T follicular helper cell (primary cell): ENCODE data around the gene PROCR.
"Not testable (repeated sequence)": the region's sequence is repeated elsewhere in the genome, so short reads cannot be mapped to it uniquely, and the experiment has no call there.

Experiments
- DNase-seq: peaks from one replicate; pipeline ENCODE4 v3.0.0-alpha.2; 2020; ENCODE audit warnings: low read depth

PROCR gene

DNA sequence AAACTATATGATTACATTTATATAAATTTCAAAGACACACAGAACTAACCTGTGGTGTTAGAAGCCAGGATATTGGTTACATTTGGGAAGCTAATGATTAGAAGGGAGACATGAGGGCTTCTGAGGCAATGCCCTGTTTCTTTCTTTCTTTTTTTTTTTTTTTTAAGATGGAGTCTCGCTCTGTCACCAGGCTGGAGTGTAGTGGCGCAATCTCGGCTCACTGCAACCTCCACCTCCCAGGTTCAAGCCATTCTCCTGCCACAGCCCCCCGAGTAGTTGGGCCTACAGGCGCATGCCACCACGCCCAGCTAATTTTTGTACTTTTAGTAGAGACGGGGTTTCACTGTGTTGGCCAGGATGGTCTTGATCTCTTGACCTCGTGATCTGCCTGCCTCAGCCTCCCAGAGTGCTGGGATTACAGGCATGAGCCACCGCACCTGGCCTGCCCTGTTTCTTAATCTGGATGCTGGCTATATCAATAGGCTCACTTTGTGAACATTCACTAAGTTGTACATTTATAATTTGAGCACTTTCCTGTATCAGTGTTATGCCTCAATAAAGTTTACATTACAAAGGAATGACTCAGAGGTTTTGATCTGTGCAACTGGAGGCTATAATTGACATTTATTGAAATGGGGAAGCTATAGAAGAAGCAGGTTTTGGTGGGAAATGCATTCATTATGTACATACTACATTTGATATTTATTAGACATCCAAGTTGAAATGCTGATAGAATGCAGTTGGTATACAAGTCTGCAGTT, 21.3 kb downstream of the PROCR start:
- DNase-seq = not testable (repeated sequence)

DNA sequence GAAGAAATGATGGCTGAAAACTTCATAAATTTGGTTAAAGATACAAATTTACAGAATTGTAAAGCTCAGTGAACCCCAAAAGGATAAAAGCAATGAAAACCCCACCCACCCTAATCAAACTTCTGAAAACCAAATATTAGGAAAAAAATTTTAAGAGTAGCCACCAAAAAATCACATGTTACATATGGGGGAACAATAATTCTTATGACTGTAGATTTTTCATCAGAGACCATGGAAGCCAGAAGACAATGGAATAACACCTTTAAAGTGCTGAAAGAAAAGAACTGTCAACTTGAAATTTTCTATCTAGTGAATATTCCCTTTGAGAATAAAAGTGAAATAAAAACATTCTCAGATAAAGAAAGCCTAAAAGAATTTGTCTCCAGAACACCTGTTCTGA, 24.4 kb downstream of the PROCR start:
- DNase-seq = no peak

DNA sequence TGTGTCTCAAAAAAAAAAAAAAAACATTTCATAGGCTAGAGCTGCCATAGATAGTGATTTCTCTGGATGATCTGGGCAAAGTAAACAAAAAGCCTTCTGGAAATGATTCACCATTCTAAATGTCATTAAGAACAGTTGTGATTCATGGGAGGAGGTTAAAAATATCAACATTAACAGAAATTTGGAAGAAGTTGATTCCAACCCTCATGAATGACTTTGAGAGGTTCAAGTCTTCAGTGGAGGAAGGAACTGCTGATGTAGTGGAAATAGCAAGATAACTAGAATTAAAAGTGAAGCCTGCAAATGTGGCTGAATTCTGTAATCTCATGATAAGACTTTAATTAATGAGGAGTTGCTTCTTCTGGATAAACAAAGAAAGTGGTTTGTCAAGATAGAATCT, 27.9 kb downstream of the PROCR start:
- no peak for DNase-seq

DNA sequence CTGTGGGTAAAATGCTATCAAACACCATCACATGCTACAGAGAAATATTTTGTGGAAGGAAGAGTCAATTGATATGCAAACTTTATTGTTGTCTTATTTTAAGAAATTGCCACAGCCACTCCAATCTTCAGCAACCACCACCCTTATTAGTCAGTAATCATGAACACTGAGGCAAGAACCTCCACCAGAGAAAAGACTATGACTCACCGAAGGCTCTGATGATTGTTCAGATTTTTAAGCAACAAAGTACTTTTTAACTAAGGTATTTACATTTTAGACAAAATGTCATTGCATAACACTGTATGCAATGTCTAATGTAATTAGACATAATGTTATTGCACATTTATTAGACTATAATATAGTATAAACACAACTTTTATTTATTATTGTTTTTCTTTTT, 28.4 kb downstream of the PROCR start:
- no peak for DNase-seq

DNA sequence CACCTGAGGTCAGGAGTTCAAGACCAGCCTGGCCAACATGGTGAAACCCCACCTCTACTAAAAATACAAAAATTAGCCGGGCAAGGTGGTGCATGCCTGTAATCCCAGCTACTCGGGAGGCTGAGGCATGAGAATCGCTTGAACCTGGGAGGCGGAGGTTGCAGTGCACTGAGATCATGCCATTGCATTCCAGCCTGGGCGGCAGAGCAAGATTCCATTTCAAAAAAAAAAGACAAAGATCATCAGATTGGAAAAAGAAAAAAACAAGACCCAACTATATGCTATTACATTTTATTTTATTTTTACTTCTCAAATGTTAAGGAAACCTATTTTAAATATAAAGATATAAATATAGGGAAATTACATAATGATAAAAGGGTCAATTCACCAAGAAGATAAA, 29.6 kb downstream of the PROCR start:
- DNase-seq = not testable (repeated sequence)

DNA sequence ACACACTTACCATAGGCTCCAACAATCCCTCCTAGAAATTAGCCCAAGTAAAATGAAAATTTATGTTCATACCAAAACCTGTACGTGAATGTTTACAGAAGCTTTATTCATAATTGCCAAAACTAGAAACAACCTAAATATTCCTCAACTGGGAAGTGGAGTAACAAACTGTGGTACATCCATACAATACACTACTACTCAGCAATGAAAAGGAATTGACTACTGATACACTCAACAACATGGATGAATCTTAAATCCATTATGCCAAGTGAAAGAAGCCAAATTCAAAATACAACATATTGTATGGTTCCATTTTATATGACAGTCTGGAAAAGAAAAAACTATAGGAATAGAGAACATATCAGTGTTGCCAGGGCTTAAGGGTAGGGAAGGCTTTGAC, 34.9 kb downstream of the PROCR start:
- DNase-seq = no peak

DNA sequence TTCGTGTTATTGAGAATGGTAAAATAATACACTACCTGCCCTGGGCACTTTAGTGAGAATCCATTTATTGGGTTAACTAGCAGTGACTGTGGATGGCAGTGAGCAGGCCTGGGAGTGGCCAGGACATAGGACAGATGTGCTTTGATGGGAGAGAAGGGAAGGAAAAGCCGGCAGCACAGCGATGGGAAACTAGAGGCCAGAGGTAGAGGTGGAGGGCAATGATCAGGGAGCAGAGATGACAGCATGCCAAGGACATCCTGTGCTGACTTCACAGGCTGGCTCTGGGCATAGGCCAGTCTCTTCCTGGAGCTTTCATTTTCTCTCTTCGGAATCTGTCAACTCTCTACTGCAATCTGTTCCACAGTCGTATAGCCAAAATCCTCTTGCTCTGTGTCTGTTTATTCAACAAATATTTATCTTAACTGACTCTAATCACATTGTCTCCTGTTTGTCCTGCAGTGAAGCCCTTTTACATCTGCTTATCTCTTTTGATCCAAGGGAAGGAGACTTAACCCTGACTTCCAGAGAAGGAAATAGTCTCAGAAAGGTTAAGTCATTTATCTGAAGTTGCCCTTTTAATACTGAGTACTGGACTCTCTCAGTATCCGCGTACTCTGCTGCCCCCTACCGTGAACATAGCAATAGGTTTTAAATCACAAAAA, 36.2 kb downstream of the PROCR start:
- DNase-seq = peak; percentile 66

DNA sequence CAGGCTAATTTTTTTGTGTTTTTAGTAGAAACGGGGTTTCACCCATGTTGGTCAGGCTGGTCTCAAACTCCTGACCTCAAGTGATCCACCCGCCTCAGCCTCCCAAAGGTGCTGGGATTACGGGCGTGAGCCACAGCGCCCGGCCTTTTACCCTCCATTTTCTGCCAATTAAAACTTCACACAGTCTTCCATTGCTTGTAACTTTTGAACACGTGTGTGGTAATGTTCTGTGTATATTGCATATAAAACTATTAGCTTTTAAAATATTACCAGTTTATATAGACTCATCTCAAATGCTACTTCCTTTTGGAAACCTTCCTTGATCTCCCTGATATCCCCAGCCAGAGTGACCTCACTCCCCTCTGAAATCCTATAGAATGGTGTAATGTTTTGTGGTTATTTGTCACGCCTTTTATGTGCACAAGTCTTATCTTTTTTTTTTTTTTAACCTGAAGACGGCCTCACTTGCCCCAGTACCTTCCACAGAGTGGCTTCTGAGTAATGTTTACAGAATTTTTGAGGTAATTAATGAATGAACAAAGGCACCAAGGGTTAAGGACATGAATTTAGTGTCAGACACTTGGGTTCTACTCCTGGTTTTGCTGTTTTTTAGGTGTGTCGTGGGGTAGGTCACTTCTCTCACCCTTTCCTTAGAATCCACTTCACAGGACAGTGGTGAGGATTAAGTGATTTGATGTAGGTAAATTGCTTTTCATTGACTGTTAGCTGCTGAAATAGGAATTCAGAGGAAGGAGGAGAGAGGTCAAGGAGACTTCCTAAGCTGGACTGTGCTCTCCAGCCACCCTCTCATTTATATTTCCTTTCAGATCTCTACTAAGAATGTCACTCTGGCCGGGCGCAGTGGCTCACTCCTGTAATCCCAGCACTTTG, 43.4 kb downstream of the PROCR start:
- DNase-seq = no peak

DNA sequence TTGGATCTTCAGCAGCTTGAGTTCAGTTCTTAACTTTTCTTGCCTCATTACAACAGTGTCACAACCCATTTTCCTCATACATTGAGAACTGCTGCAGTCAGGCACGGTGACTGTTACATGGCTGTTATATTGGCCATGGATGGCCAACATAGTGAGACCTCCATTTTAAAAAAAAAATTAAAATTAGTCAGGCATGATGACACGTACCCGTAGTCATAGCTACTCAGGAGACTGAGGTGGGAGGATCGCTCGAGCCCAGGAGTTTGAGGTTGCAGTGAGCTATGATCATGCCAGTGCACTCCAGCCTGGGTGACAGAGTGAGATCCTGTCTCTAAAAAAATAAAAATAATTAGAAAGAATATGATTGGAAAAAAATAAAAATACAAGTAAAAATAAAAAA, 44.7 kb downstream of the PROCR start:
- DNase-seq = no peak

DNA sequence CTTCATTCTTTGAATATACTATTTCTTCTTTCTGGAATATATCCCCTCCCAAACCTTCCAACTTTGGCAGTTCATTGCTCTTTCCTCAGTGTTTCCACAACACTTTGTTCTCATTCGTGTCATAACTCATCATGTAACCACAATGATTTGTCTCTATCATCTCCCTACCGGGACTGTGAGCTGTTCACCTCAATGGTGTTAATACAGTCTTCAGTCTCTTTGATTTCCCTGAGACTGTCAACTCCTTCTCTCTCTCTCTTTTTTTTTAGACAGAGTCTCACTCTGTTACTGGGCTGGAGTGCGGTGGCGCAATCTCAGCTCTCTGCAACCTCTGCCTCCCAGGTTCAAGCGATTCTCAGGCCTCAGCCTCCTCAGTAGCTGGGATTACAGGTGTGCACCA, 52.1 kb downstream of the PROCR start:
- DNase-seq = no peak

DNA sequence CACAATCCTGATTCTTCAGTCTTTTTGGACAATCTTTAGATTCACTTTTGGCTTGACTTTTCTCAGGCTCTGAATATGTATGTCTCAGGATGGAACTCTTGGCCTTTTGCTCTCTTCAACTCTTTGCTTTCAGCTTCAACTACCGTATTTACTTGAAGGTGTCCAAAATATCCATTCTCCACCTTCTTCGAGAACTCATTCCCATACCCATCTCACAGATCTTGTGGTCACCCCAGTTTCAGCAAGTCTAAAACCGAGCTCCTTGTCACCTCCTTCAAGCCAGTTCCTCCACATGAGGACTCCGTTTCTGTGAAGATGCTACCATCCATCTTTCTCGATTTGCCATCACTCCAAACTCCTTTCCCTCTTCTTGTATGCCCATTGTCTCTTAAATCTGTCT, 52.7 kb downstream of the PROCR start:
- DNase-seq = no peak

DNA sequence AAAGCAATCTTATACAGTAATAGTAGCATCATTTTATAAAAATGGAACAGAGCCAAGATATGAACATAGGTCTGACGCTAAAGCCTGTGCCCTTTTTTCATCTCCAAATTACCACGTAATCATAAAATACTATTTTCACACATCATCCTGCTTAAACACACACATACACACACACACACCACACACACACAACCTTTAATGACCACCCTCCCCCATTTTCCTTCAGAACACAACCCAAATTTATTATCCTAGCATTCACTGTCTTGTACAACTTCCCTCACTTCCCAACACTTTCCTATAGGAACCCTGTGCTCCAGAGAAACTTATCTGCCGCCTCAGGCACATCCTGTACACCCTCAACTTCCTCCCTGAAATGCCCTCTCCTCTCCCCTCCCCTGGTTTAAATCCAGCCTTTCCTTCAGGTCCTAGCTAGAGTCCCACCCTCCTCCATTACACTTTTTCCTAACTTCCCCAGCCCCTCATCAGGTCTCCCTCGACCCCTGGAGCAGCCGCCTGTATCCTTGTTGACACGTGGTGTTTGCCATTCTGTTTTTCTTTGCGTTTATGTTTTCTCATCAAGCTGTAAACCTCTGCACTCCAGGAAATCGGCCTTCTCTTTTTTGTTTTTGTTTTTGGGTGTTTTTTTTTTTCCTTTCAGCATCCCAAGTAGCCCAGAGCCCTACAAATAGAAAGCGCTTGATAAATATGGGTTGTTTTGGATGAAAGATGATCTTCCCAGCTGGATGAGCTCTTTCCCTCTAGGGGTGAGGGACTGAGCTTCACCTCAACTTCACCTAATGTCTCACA, 53.6 kb downstream of the PROCR start:
- DNase-seq = no peak

DNA sequence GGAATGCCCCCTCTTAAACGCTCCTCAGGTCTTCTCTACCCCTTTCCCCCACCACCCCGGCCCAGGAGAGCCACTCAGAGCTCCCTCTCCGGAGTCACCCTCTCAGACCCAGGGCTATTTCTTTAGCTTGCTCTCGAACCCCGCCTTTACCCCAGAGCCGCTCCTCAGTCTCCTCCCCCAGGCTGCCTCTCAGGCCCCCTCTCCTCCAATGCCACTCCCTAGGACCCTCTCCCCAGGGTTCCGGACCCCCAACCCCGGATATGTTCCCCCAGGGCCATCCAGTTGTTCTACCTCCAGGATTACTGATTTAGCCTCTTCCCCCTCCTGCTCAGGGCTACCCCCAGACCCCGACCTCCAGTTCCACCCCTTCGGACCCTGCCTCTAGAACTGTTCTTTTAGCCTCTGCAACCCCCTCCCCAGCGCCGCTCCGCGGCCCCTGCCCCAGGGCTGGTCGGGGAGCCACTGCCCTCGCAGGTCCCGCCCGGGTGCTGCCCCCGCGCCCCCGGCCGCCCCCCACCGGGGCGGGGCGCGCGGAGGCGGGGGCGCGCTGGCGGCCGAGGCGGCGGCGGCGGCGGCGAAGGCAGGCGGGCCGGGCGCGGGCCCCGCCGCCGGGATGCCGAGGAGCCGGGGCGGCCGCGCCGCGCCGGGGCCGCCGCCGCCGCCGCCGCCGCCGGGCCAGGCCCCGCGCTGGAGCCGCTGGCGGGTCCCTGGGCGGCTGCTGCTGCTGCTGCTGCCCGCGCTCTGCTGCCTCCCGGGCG, 54.4 kb downstream of the PROCR start, which contains the start of gene MMP24:
TSS of gene MMP24 (plus strand) at position 565 of the 758 bp plus-strand sequence. CDS start at position 614, 49 bp downstream.
- DNase-seq = no peak
